Parathyroid adenoma (tissue), 2 donors: ENCODE data around the gene ENG.

Source experiments
- H2AFZ ChIP-seq: fragments of 300-600 bp; sonication (generic); one replicate; pipeline ENCODE4 v1.7.0; 2017; ENCODE audit warnings: antibody characterized with exemption, mild to moderate bottlenecking
- H3K27ac ChIP-seq: fragments of 300-600 bp; sonication (generic); one replicate; pipeline ENCODE4 v1.7.0; 2017
- H3K27me3 ChIP-seq: fragments of 300-600 bp; sonication (generic); one replicate; pipeline ENCODE4 v1.7.0; 2017; ENCODE audit warnings: low read length; ENCODE audit not compliant: control insufficient read depth, insufficient read depth
- H3K36me3 ChIP-seq: fragments of 300-600 bp; sonication (generic); one replicate; pipeline ENCODE4 v1.7.0; 2017; ENCODE audit warnings: low read length; ENCODE audit not compliant: control insufficient read depth, insufficient read depth
- H3K4me1 ChIP-seq: fragments of 300-600 bp; sonication (generic); one replicate; pipeline ENCODE4 v1.7.0; 2017; ENCODE audit warnings: control low read depth
- H3K4me2 ChIP-seq: fragments of 300-600 bp; sonication (generic); one replicate; pipeline ENCODE4 v1.7.0; 2017; ENCODE audit warnings: low read length
- H3K4me3 ChIP-seq: fragments of 300-600 bp; sonication (generic); one replicate; pipeline ENCODE4 v1.7.0; 2017; ENCODE audit warnings: low read depth, low read length
- H3K79me2 ChIP-seq: fragments of 300-600 bp; sonication (generic); one replicate; pipeline ENCODE4 v1.7.0; 2017; ENCODE audit warnings: control low read depth
- H3K9ac ChIP-seq: fragments of 300-600 bp; sonication (generic); one replicate; pipeline ENCODE4 v1.7.0; 2017; ENCODE audit warnings: mild to moderate bottlenecking
- H3K9me3 ChIP-seq: fragments of 300-600 bp; sonication (generic); one replicate; pipeline ENCODE4 v1.7.0; 2017; ENCODE audit warnings: low read length; ENCODE audit not compliant: control insufficient read depth
- CTCF ChIP-seq: fragments of 300-600 bp; sonication (generic); IDR thresholded peaks from one replicate; pipeline ENCODE4 v1.7.0; 2017; ENCODE audit warnings: antibody characterized with exemption, mild to moderate bottlenecking
- donor health status: primary hyperparathyroidism.

ENG gene

GRCh38 chr9:127860260-127860659, 5.8 kb upstream of the ENG start:
- Histone ChIP-seq H3K4me3 (no peak overlapping the region), H3K9ac (no peak overlapping the region), H3K27me3 (no peaks in the 10 kb centered on the region), H2AFZ (no peak overlapping the region), H3K4me2 (no peak overlapping the region), H3K36me3 (no peaks in the 10 kb centered on the region), H3K79me2 (no peaks in the 10 kb centered on the region), H3K27ac (no peak overlapping the region), H3K4me1 (peaks cover 3% of the 10 kb centered on the region), H3K9me3 (no peaks in the 10 kb centered on the region)
- no peak for TF ChIP-seq CTCF

GRCh38 chr9:127858041-127858512, 3.6 kb upstream of the ENG start:
- H3K9ac ChIP-seq: no peak overlapping the region
- no peaks in the 10 kb centered on the region for H3K9me3 ChIP-seq
- H3K36me3 ChIP-seq: no peaks in the 10 kb centered on the region
- no peak overlapping the region for H3K4me3 ChIP-seq
- H3K79me2 ChIP-seq: no peaks in the 10 kb centered on the region
- no peaks in the 10 kb centered on the region for H3K27me3 ChIP-seq
- no peak overlapping the region for H3K27ac ChIP-seq
- no peaks in the 10 kb centered on the region for H3K4me1 ChIP-seq
- H3K4me2 ChIP-seq: no peak overlapping the region
- H2AFZ ChIP-seq: no peak overlapping the region
- TF ChIP-seq CTCF: no peak

- Histone ChIP-seq H3K4me3 (no peak overlapping the region), H3K27ac (no peak overlapping the region), H3K9ac (no peak overlapping the region), H3K9me3 (no peaks in the 10 kb centered on the region), H3K4me1 (no peaks in the 10 kb centered on the region), H3K27me3 (no peaks in the 10 kb centered on the region), H3K36me3 (no peaks in the 10 kb centered on the region), H3K4me2 (no peak overlapping the region), H3K79me2 (no peaks in the 10 kb centered on the region), H2AFZ (no peak overlapping the region)
- no peak for TF ChIP-seq CTCF
Observed at GRCh38 chr9:127857278-127857677, 2.8 kb upstream of the ENG start.

- H3K4me2 ChIP-seq: no peak overlapping the region
- TF ChIP-seq CTCF: no peak
- H3K4me1 ChIP-seq: no peaks in the 10 kb centered on the region
Observed at GRCh38 chr9:127856729-127857116, 2.3 kb upstream of the ENG start.

GRCh38 chr9:127856094-127856728, 1.8 kb upstream of the ENG start:
- H3K79me2 ChIP-seq: no peaks in the 10 kb centered on the region
- H3K27ac ChIP-seq: no peak overlapping the region
- H3K4me3 ChIP-seq: no peak overlapping the region
- H2AFZ ChIP-seq: no peak overlapping the region
- H3K27me3 ChIP-seq: no peaks in the 10 kb centered on the region
- H3K36me3 ChIP-seq: no peaks in the 10 kb centered on the region
- H3K4me2 ChIP-seq: no peak overlapping the region
- H3K9me3 ChIP-seq: no peaks in the 10 kb centered on the region
- TF ChIP-seq CTCF: no peak
- H3K9ac ChIP-seq: no peak overlapping the region
- no peaks in the 10 kb centered on the region for H3K4me1 ChIP-seq

More at GRCh38 chr9:127856729-127857116, 2.3 kb upstream of the ENG start:
- Histone ChIP-seq H3K27ac (no peak overlapping the region), H3K27me3 (no peaks in the 10 kb centered on the region), H3K9me3 (no peaks in the 10 kb centered on the region), H2AFZ (no peak overlapping the region), H3K79me2 (no peaks in the 10 kb centered on the region), H3K9ac (no peak overlapping the region), H3K4me3 (no peak overlapping the region), H3K36me3 (no peaks in the 10 kb centered on the region)
